Dermis blood vessel endothelial cell (primary cell): ENCODE data around the gene TPCN1. TPM values are rescaled to one million over a fixed set of nuclear protein-coding genes. Genes with fewer than 3 reads are reported as not detected.
"Not testable (repeated sequence)": the region's sequence is repeated elsewhere in the genome, so short reads cannot be mapped to it uniquely, and the experiment has no call there.

ENCODE experiments used
- DNase-seq: peaks from one replicate; pipeline ENCODE4 v3.0.0; 2010
- total RNA-seq: library from RNA; depleted of rRNA; stranded (reverse); fragments of >200 nt; gene quantifications from 2 replicates; pipeline ENCODE4 v1.2.3, GENCODE V29; 2014

TPCN1 gene
- total RNA-seq, 1 donor from 2014 or later, result 11.2 TPM

- DNase-seq, result peak; percentile 91
Observed at GRCh38 chr12:113196990-113197389, 24.3 kb upstream of the TPCN1 start.

GRCh38 chr12:113197518-113198077 lies 23.7 kb upstream of the TPCN1 start:
- no peak for DNase-seq

GRCh38 chr12:113198296-113198695 lies 23.0 kb upstream of the TPCN1 start:
- no peak for DNase-seq

- DNase-seq, result no peak
Observed at GRCh38 chr12:113200021-113200797, 21.1 kb upstream of the TPCN1 start.

- peak; percentile 11 for DNase-seq
Observed at GRCh38 chr12:113201187-113202177, 19.8 kb upstream of the TPCN1 start.

- no peak for DNase-seq
Observed at GRCh38 chr12:113202300-113203075, 18.8 kb upstream of the TPCN1 start.

- DNase-seq, result no peak
Observed at GRCh38 chr12:113203852-113204760, 17.2 kb upstream of the TPCN1 start.

GRCh38 chr12:113204804-113205203 lies 16.5 kb upstream of the TPCN1 start:
- no peak for DNase-seq

- DNase-seq, result not testable (repeated sequence)
Observed at GRCh38 chr12:113206802-113207201, 14.5 kb upstream of the TPCN1 start.

- no peak for DNase-seq
Observed at GRCh38 chr12:113207613-113208040, 13.6 kb upstream of the TPCN1 start.

- no peak for DNase-seq
Observed at GRCh38 chr12:113208041-113208934, 13.0 kb upstream of the TPCN1 start.

- DNase-seq, result no peak
Observed at GRCh38 chr12:113211160-113211559, 10.1 kb upstream of the TPCN1 start.

- peak; percentile 76 for DNase-seq
Observed at GRCh38 chr12:113214895-113215400, 6.3 kb upstream of the TPCN1 start.

- DNase-seq, result no peak
Observed at GRCh38 chr12:113216027-113216426, 5.2 kb upstream of the TPCN1 start.

GRCh38 chr12:113220593-113221180 lies 577 bp upstream of the TPCN1 start:
- DNase-seq, result no peak

- peak; percentile 36 for DNase-seq
Observed at GRCh38 chr12:113221997-113222729, 899 bp downstream of the TPCN1 start.

- DNase-seq, result peak; percentile 97
Observed at GRCh38 chr12:113222730-113223531, 1.7 kb downstream of the TPCN1 start.

GRCh38 chr12:113224955-113225354 lies 3.7 kb downstream of the TPCN1 start:
- no peak for DNase-seq
